Superior temporal gyrus (tissue), 1 donor: ENCODE data around the gene UGT1A10.
"Not testable (repeated sequence)": the region's sequence is repeated elsewhere in the genome, so short reads cannot be mapped to it uniquely, and the experiment has no call there.

Source experiments
- DNase-seq: peaks from one replicate; pipeline ENCODE4 v3.0.0-alpha.2; 2016; ENCODE audit errors: extremely low spot score

UGT1A10 gene

DNA sequence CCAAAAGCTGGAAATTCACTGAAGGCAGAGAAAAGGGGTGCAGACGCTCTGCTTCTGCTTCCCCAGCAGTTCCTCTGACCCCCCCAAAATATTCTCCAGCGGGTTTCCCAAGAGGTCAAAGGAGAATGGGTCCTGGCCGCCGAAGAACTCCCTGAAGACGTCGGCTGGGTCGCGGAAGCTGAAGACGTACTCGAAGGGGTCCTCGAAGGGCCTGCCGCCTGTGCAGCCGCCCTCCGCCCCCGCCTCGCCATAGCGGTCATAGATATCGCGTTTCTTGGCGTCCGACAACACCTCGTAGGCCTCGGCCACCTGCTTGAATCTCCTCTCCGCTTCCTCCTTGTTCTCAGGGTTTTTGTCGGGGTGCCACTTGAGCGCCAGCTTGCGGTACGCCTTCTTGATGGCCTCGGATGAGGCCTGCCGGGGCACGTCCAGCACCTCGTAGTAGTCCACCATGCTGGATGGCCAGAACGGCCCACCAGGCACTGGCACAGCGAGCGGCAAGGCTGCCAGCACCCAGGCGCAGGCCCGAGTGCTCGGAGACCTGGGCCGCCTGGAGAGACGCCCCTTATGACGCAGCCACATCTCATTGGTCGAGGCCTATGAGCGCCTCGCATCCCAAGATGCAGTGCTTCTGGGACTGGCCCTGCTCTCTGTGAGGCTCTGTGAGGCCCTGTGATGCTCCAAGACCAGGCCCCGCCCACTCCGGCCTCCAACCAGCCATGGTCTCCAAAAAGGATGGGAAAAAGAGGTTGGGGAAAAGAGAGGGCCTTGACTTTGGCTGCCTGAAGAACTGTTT lies 107.4 kb downstream of the UGT1A10 start:
- DNase-seq = no peak

DNA sequence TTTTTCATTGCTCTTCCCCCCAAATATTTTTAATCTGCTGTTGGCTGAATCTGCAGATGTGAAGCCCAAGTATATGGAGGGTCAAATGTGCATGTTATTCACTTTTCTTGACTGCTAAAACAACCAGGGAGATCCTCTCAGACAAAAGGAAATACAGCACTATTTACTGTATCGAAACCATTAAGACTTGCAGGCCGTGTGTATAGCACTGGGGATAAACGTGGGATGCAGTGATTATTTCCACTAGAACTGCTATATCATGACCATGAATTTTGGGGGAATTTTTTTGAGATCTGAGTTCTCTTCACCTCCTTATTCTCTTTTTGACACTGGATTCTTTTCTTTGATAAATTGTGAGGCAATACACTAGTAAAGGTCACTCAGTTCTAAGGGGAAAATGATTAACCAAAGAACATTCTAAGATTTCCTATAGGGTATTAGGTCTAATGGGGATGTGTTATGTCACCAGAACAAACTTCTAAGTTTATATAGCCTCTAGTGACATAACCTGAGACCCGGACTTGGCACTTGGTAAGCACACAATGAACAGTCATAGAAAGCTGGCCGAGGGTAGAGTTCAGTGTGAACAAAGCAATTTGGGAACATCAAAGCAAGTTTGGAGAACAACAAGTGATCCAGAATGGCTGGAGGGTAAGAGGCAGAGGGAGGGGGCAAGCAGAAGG lies 109.0 kb downstream of the UGT1A10 start:
- no peak for DNase-seq

DNA sequence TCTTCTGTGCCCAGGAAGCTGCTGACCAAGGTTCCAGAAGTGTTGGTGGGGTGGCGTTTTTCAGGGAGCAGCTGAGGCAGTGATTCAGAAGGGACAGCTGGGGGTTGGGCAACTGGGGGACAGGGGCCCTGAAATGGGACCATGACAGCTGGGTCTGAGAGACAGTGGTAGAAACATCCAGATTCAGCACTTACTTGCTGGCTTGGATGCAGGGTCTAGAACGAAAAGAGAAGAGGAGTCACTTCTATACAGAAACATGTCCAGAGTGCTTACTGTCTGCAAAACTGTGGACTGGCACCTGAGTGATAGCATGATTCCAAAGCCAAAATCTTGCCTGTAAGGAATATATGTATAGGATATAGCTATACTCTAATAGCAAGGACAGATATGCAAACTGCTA lies 109.6 kb downstream of the UGT1A10 start:
- not testable (repeated sequence) for DNase-seq

- no peak for DNase-seq
Measured at GRCh38 chr2:233746475-233747282, 110.4 kb downstream of the UGT1A10 start.

DNA sequence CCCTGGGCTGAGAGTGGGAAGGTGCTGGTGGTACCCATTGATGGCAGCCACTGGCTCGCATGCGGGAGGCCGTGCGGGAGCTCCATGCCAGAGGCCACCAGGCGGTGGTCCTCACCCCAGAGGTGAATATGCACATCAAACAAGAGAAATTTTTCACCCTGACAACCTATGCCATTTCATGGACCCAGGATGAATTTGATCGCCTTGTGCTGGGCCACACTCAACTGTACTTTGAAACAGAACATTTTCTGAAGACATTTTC lies 111.0 kb downstream of the UGT1A10 start:
- DNase-seq = no peak

DNA sequence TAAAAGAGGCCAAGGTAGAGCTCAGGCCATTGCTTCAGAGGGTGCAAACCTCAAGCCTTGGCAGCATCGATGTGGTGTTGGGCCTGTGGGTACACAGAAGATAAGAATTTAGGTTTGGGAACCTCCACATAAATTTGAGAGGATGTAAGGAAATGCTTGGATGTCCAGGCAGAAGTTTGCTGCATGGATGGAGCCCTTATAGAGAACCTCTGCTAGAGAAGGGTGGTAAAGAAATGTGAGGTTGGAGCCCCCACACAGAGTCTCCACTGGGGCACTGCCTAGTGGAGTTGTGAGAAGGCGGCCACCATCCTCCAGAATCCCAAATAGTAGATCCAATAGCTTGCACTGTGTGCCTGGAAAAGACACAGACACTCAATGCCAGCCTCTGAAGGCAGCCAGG lies 114.4 kb downstream of the UGT1A10 start:
- DNase-seq = not testable (repeated sequence)

DNA sequence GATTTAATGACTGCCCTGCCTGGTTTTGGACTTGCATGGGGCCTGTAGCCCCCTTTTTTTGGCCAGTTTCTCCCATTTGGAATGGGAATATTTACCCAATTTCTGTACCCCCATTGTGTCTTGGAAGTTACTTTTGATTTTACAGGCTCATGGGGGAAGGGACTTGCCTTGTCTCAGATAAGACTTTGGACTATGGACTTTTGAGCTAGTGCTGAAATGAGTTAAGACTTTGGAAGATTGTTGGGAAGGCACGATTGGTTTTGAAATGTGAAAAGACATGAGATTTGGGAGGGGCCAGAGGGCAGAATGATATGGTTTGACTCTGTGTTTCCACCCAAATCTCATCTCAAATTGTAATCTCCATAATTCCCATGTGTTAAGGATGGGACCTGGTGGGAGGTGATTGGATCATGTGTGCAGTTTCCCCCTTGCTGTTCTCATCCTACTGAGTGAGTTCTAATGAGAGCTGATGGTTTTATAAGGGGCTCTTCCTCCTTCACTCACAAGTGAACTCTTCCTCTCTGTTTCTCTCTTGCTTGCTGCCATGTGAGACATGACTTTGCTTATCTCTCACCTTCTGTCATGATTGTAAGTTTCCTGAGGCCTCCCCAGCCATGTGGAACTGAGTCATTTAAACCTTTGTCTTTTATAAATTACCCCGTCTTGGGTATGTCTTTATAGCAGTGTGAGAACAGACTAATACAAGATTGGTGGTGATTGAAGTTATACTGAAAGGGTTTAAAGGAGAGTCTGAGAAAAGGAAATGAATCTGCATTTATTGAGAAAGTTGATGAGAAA lies 115.2 kb downstream of the UGT1A10 start:
- DNase-seq = not testable (repeated sequence)

DNA sequence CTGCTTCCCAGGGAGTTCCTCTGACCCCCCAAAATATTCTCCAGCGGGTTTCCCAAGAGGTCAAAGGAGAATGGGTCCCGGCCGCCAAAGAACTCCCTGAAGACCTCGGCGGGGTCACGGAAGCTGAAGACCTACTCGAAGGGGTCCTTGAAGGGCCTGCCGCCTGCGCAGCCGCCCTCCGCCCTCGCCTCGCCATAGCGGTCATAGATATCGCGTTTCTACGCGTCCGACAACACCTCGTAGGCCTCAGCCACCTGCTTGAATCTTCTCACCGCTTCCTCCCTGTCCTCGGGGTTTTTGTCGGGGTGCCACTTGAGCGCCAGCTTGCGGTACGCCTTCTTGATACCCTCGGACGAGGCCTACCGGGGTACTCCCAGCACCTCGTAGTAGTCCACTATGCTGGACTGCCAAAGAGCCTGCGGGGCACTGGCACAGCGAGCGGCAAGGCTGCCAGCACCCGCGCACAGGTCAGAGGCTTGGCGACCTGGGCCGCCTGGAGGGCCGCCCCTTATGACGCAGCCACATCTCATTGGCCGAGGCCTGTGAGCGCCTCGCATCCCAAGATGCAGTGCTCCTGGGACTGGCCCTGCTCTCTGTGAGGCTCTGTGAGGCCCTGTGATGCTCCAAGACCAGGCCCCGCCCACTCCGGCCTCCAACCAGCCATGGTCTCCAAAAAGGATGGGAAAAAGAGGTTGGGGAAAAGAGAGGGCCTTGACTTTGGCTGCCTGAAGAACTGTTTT lies 118.8 kb downstream of the UGT1A10 start:
- DNase-seq = no peak

DNA sequence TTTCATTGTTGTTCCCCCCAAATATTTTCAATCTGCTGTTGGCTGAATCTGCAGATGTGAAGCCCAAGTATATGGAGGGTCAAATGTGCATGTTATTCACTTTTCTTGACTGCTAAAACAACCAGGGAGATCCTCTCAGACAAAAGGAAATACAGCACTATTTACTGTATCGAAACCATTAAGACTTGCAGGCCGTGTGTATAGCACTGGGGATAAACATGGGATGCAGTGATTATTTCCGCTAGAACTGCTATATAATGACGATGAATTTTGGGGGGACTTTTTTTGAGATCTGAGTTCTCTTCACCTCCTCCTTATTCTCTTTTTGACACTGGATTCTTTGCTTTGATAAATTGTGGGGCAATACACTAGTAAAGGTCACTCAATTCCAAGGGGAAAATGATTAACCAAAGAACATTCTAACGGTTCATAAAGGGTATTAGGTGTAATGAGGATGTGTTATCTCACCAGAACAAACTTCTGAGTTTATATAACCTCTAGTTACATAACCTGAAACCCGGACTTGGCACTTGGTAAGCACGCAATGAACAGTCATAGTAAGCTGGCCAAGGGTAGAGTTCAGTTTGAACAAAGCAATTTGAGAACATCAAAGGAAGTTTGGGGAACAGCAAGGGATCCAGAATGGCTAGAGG lies 120.3 kb downstream of the UGT1A10 start:
- DNase-seq = no peak

DNA sequence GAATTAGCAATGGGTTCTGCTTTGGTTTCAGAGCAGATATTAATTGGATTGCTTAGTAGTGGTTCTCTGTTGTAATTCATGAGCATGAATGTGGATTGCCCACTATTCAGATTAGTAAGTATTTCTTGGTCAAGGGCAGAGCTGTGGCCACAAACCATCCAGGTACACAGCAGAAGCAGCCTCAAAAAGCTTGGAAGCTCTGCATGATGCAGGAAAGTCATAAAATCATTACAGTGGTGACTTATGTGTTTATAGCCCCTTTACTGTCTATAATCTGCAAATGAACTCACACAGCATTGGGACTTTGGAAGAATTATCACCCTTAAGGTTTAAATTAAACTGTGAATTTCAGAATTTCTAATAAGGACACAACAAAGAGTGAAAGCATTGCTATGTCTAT lies 121.9 kb downstream of the UGT1A10 start:
- DNase-seq = no peak

DNA sequence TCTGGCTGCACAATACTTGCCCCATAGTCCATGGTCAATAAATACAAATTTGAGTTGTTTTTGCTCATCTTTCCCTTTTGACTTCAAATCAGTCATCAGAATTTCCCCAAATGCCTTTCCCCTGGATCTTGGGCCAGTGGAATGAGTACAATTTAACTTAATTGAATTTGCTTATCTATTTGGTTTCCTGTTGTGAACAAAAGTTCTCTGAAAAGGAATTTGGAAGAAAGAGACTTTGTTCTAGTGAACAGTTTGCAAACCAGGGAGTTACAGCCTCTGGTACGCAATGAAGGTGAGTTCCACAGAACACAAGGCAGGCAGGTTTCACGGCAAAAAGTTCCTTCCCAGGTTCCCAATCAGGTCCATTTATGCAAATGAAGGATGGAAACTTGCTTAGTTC lies 122.6 kb downstream of the UGT1A10 start:
- DNase-seq = no peak

DNA sequence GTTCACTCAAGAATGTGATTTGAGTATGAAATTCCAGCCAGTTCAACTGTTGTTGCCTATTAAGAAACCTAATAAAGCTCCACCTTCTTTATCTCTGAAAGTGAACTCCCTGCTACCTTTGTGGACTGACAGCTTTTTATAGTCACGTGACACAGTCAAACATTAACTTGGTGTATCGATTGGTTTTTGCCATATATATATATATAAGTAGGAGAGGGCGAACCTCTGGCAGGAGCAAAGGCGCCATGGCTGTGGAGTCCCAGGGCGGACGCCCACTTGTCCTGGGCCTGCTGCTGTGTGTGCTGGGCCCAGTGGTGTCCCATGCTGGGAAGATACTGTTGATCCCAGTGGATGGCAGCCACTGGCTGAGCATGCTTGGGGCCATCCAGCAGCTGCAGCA lies 123.8 kb downstream of the UGT1A10 start, which contains the start of gene UGT1A1:
UGT1A1 (plus strand) TSS at position 228 of the 400 bp plus-strand sequence; CDS start at position 246, 18 bp downstream.
- DNase-seq = no peak

- no peak for DNase-seq
Measured at GRCh38 chr2:233761040-233761769, 125.0 kb downstream of the UGT1A10 start.

DNA sequence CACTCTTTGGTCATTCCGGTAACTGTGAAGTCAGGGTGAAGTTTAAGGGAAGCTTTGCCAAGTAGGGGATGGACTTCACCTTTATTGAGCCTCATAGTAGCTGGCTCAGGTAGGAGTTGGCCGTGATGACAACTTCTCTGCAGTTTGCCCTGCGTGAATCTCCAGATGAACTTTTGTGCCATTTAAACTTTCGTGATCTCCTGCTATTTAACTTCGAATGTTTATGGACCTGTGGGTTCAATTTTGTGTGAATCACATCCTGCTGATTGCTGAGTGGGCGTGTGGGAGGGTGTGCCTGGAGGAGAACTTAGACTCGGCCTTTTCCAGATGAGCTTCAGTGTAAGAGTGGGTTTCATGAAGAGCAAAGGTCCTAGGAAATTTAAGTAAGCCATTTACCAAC lies 128.0 kb downstream of the UGT1A10 start:
- no peak for DNase-seq

- no peak for DNase-seq
Measured at GRCh38 chr2:233764761-233765160, 128.5 kb downstream of the UGT1A10 start.

GRCh38 chr2:233766416-233766815 lies 130.2 kb downstream of the UGT1A10 start:
- DNase-seq = no peak

GRCh38 chr2:233768076-233768475 lies 131.8 kb downstream of the UGT1A10 start:
- DNase-seq = no peak

- no peak for DNase-seq
Measured at GRCh38 chr2:233769260-233769659, 133.0 kb downstream of the UGT1A10 start.

DNA sequence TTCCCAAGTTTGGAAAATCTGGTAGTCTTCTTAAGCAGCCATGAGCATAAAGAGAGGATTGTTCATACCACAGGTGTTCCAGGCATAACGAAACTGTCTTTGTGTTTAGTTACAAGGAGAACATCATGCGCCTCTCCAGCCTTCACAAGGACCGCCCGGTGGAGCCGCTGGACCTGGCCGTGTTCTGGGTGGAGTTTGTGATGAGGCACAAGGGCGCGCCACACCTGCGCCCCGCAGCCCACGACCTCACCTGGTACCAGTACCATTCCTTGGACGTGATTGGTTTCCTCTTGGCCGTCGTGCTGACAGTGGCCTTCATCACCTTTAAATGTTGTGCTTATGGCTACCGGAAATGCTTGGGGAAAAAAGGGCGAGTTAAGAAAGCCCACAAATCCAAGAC lies 135.9 kb downstream of the UGT1A10 start:
- no peak for DNase-seq

- no peak for DNase-seq
Measured at GRCh38 chr2:233772583-233772982, 136.3 kb downstream of the UGT1A10 start.
